K562 (cell line): Measurements from ENCODE around the gene TLX2. TPM values are rescaled to one million over a fixed set of nuclear protein-coding genes. Genes with fewer than 3 reads are reported as not detected.
A peak's percentile ranks its signal among the peaks of the same experiment; 100 is the strongest.

Experiments used
- ARID3B ChIP-seq: fragments of 250-450 bp; sonication (Bioruptor Pico); IDR thresholded peaks from 2 replicates; pipeline ENCODE4 v1.4.0; 2020; ENCODE audit warnings: borderline replicate concordance
- ATF6 ChIP-seq: sonication (generic); formaldehyde crosslinking; IDR thresholded peaks from 2 replicates; pipeline ENCODE4 v1.4.0; 2020; ENCODE audit warnings: mild to moderate bottlenecking, missing genetic modification reagents
- CBX2 ChIP-seq: fragments of 200-600 bp; sonication (generic); IDR thresholded peaks from one replicate; pipeline ENCODE4 v1.6.1; 2012; ENCODE audit warnings: mild to moderate bottlenecking, low read length, inconsistent platforms; ENCODE audit not compliant: insufficient read depth, poor library complexity, severe bottlenecking
- ELK1 ChIP-seq: sonication (generic); formaldehyde crosslinking; IDR thresholded peaks from 2 replicates; pipeline ENCODE4 v1.8.1; 2022; ENCODE audit warnings: missing genetic modification reagents
- MAFG ChIP-seq: fragments of 450-650 bp; conservative IDR thresholded peaks from 2 replicates; pipeline ENCODE4 v1.6.1; 2016; ENCODE audit warnings: missing genetic modification characterization, missing compliant biosample characterization
- NFYB ChIP-seq: IDR thresholded peaks from 2 replicates; pipeline ENCODE4 v1.6.1; 2011; ENCODE audit warnings: mild to moderate bottlenecking, moderate library complexity; ENCODE audit not compliant: insufficient read length; ENCODE audit errors: extremely low read depth
- PHB ChIP-seq: fragments of 250-450 bp; sonication (Bioruptor Pico); IDR thresholded peaks from 2 replicates; pipeline ENCODE4 v1.5.0; 2021
- RBM39 ChIP-seq: fragments of 200-400 bp; formaldehyde crosslinking; optimal IDR thresholded peaks from 2 replicates; pipeline ENCODE3; 2018; ENCODE audit warnings: low read depth, low read length
- TAF15 ChIP-seq: fragments of 200-400 bp; formaldehyde crosslinking; IDR thresholded peaks from 2 replicates; pipeline ENCODE4 v1.6.1; 2017; ENCODE audit warnings: mild to moderate bottlenecking, low read depth, low read length, moderate library complexity
- UBTF ChIP-seq, 2 experiments: IDR thresholded peaks; 2 replicates each; pipeline ENCODE4 v1.6.1; 2012; ENCODE audit warnings: improper control_type of control experiment in 2 of 2, low read depth in 2 of 2, low read length in 2 of 2, borderline replicate concordance in 1 of 2
- ZBED1 ChIP-seq: IDR thresholded peaks from 2 replicates; pipeline ENCODE4 v1.6.1; 2014
- ZBTB49 ChIP-seq: sonication (generic); formaldehyde crosslinking; IDR thresholded peaks from 2 replicates; pipeline ENCODE4 v1.8.0; 2022; ENCODE audit warnings: missing genetic modification reagents, mild to moderate bottlenecking, borderline replicate concordance
- ZNF354B ChIP-seq: fragments of 250-450 bp; sonication (Bioruptor Pico); IDR thresholded peaks from 2 replicates; pipeline ENCODE4 v1.4.0; 2020
- ZNF740 ChIP-seq, 3 experiments: fragments of 200-800 bp in 1 of 3; sonication (Bioruptor generic) in 1 of 3; sonication (generic) in 1 of 3; formaldehyde crosslinking in 1 of 3; IDR thresholded peaks; 2 replicates each; pipeline versions ENCODE4 v1.6.1 to v1.8.0; 2016 to 2022; ENCODE audit warnings: mild to moderate bottlenecking in 2 of 3, missing compliant biosample characterization in 2 of 3, missing genetic modification characterization in 2 of 3, missing genetic modification reagents in 1 of 3
- polyA plus RNA-seq, 8 experiments: library from polyadenylated mRNA; depleted of rRNA in 4 of 8; stranded (reverse) in 5 of 8; unstranded in 3 of 8; fragments of >200 nt; fragmentation: Nextera tagmentation in 2 of 8; fragmentation: Illumina TruSeq in 1 of 8; extraction: Ambion mirVana in 2 of 8; extraction: Trizol in 1 of 8; gene quantifications; 2 replicates each; pipeline versions ENCODE4 v1.2.1 to v1.2.3, GENCODE V29; 2011 to 2014; ENCODE audit warnings: inconsistent platforms in 1 of 8, missing spikeins in 1 of 8
- total RNA-seq, 7 experiments: library from RNA; depleted of rRNA in 6 of 7; stranded (reverse); fragments of >200 nt in 6 of 7; fragmentation: Illumina TruSeq in 2 of 7; extraction: Trizol in 2 of 7; gene quantifications; 2 replicates each; pipeline versions ENCODE4 v1.2.1 to v1.2.3, GENCODE V29; 2011 to 2021; ENCODE audit warnings: low replicate concordance in 1 of 7

TLX2 gene
- total and polyA plus RNA-seq, 9 of the 15 experiments (the other 6 are each of a cell fraction or from before 2014, with no cell fraction given) = not detected

GRCh38 chr2:74482801-74483674 lies 31.2 kb upstream of the TLX2 start, which contains the start of the genes CCDC142 and TTC31 (continued):
- TF ChIP-seq ARID3B (CRISPR knock-in tag) = no peak
- TF ChIP-seq MAFG = no peak
- TF ChIP-seq ZNF354B (CRISPR knock-in tag) = no peak
- TF ChIP-seq ZBED1 = no peak
- TF ChIP-seq ZBTB49 = no peak
- TF ChIP-seq PHB (CRISPR knock-in tag) = no peak
- no peak for TF ChIP-seq CBX2
- TF ChIP-seq UBTF (IDR thresholded peaks at IDR 0.05; ENCODE audit: borderline replicate concordance in 1 of 2, low read depth in 2 of 2, low read length in 2 of 2) = peak in 1 of 2 experiments; percentile 45; a peak in 2 of 4 replicates
- no peak for TF ChIP-seq ZNF740 (CRISPR knock-in tag; IDR thresholded peaks at IDR 0.05)
- no peak for TF ChIP-seq ZNF740 (tag; IDR thresholded peaks at IDR 0.05)
- TF ChIP-seq ATF6 (CRISPR knock-in tag) = peak; percentile 78; the same call in 1 of the 2 replicates
- TF ChIP-seq ELK1 = no peak
- no peak for TF ChIP-seq RBM39
- no peak for TF ChIP-seq TAF15
- TF ChIP-seq NFYB = no peak
